GM08714 (cell line): ENCODE results near the gene PPTC7.
"Not testable (repeated sequence)": the region's sequence is repeated elsewhere in the genome, so short reads cannot be mapped to it uniquely, and the experiment has no call there.

Source experiments
- H3K4me3 ChIP-seq: fragments of 200-500 bp; sonication (Bioruptor generic); 2 replicates; pipeline ENCODE4 v1.5.1; 2014; ENCODE audit warnings: mild to moderate bottlenecking, low read length, inconsistent platforms
- ZNF274 ChIP-seq: IDR thresholded peaks from 2 replicates; pipeline ENCODE4 v1.6.1; 2012; ENCODE audit warnings: mild to moderate bottlenecking, low read depth, low read length

The PPTC7 gene

DNA sequence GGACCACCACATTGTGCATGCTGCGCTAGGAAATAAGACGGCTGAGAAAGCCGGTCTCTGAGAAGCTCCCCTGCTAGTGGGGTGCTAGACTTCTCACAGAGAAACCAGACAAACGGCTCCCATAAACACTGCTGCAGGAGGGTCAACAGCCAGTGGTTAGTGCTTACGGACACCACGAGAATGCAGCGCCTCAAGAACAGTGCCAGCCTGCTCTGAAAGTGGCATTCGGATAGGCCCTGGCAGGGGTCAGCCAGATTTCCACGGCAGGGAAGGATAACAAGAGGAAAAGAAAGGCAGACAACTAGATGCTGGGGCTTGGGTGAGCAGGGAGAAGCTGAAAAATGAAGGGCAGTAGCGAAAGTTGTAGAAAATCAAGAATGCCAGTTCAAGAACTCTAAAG, 26.4 kb downstream of the PPTC7 start:
- no peak overlapping the region for H3K4me3 ChIP-seq
- TF ChIP-seq ZNF274, result no peak

GRCh38 chr12:110555577-110556406, 27.3 kb downstream of the PPTC7 start:
- no peak for TF ChIP-seq ZNF274
- H3K4me3 ChIP-seq, result no peak overlapping the region

- no peak overlapping the region for H3K4me3 ChIP-seq
- no peak for TF ChIP-seq ZNF274
These were observed 28.9 kb downstream of the PPTC7 start for GRCh38 chr12:110554184-110554583.

- no peak overlapping the region for H3K4me3 ChIP-seq
- no peak for TF ChIP-seq ZNF274
These were observed 32.1 kb downstream of the PPTC7 start for GRCh38 chr12:110550981-110551380.

DNA sequence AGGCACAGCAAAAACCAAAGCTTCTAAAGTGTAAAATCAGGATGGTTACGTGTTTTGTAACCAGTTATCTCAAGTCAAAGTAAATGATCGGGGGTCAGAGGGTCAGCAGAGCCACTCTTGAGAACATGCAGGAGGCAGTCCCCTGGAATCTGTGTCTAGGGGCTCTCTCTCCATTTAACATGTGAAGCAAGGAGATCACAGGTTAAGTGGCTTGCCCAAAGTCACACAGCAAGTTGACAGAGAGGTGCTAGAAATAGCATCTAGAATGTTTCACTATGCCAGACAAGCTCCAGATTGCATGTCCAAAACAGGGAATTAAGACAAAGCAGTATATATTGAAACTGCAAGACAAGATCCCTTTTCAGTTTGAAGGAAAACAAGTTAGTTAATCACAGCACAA, 33.4 kb downstream of the PPTC7 start:
- no peak for TF ChIP-seq ZNF274
- no peak overlapping the region for H3K4me3 ChIP-seq

GRCh38 chr12:110548678-110549077, 34.4 kb downstream of the PPTC7 start:
- TF ChIP-seq ZNF274, result no peak

GRCh38 chr12:110547090-110547489, 36.0 kb downstream of the PPTC7 start:
- H3K4me3 ChIP-seq, result no peak overlapping the region
- TF ChIP-seq ZNF274, result no peak

More at GRCh38 chr12:110548678-110549077, 34.4 kb downstream of the PPTC7 start:
- H3K4me3 ChIP-seq, result no peak overlapping the region

GRCh38 chr12:110546339-110546738, 36.8 kb downstream of the PPTC7 start:
- no peak overlapping the region for H3K4me3 ChIP-seq
- no peak for TF ChIP-seq ZNF274

GRCh38 chr12:110545812-110546211, 37.3 kb downstream of the PPTC7 start:
- no peak for TF ChIP-seq ZNF274
- H3K4me3 ChIP-seq, result no peak overlapping the region

DNA sequence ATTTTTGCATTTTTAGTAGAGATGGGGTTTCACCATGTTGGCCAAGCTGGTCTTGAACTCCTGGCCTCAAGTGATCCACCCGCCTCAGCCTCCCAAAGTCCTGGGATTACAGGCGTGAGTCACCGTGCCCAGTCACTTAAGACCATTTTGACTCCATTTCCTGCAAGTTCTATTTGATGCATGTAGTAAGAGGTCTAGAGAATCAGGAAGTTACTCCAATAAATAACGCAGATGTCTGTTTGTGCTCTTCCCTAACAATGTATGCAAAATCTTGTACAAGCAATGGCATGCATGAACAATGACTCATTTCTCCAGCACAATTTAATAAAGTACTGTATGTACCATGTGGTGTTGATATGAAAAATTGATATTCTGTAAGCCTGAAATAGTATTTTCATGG, 37.9 kb downstream of the PPTC7 start:
- H3K4me3 ChIP-seq, result not testable (repeated sequence)

GRCh38 chr12:110543965-110544364, 39.2 kb downstream of the PPTC7 start:
- H3K4me3 ChIP-seq, result no peak overlapping the region
- no peak for TF ChIP-seq ZNF274

- no peak overlapping the region for H3K4me3 ChIP-seq
- TF ChIP-seq ZNF274, result no peak
These were observed 39.7 kb downstream of the PPTC7 start for GRCh38 chr12:110543252-110543959.

GRCh38 chr12:110540048-110540447, 43.1 kb downstream of the PPTC7 start:
- H3K4me3 ChIP-seq, result no peak overlapping the region
- no peak for TF ChIP-seq ZNF274

DNA sequence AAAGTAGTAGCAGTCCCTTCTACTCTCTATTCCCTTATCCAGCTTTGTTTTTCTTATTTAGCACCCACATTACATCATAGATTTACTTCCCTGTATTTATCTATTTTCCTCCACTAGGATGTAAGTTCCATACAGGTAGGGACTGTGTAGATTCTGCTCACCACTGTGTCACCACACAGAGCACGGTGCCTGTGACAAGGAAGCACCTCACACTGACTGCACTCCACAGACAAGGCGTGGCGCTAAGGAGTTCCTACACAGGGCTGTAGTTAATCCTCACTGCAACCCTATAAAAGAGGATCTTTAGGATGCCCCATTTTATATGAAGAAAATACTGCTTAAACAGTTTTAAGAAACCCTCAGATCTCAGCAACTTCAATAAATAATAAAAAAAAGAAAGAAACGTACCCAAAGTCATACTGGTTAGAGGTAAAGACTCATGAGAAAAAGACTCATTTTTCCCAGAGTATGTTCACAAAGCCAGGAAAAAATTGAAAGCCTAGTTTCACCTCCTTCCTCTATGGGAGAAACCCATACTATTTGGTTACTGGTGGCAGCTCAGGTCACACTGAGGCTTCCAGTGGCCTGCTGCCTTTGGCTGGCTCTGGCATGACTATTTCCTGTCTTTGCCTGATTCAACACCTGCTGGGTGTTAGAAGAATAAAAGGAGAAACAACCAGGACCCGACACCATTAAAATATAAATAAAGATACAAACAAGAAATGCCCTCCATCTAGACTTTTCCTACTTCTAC, 44.1 kb downstream of the PPTC7 start:
- no peak for TF ChIP-seq ZNF274
- H3K4me3 ChIP-seq, result no peak overlapping the region
